Neuron (in vitro differentiated cells): ENCODE results near the gene JAKMIP2.
"Not testable (repeated sequence)": the region's sequence is repeated elsewhere in the genome, so short reads cannot be mapped to it uniquely, and the experiment has no call there.

ENCODE experiments used
- H2AFZ ChIP-seq: one replicate; pipeline ENCODE4 v1.6.1; 2013; ENCODE audit warnings: low read depth, mild to moderate bottlenecking, inconsistent platforms, low read length, moderate library complexity
- H3K27me3 ChIP-seq: one replicate; pipeline ENCODE4 v1.6.1; 2013; ENCODE audit warnings: low read length; ENCODE audit not compliant: insufficient read depth
- H3K36me3 ChIP-seq: one replicate; pipeline ENCODE4 v1.6.1; 2013; ENCODE audit warnings: low read length; ENCODE audit not compliant: insufficient read depth
- H3K4me1 ChIP-seq: one replicate; pipeline ENCODE4 v1.6.1; 2013; ENCODE audit warnings: low read length; ENCODE audit not compliant: insufficient read depth
- H3K4me3 ChIP-seq: 2 replicates; pipeline ENCODE4 v1.5.1; 2013; ENCODE audit warnings: mild to moderate bottlenecking, low read length, moderate library complexity
- H3K9me3 ChIP-seq: one replicate; pipeline ENCODE4 v1.6.1; 2013; ENCODE audit warnings: low read length

Gene JAKMIP2

GRCh38 chr5:147617191-147617606 is 165.3 kb downstream of the JAKMIP2 start:
- peaks cover 73% of the 10 kb centered on the region for H3K36me3 ChIP-seq
- H3K9me3 ChIP-seq: no peaks in the 10 kb centered on the region
- H3K4me1 ChIP-seq: no peaks in the 10 kb centered on the region
- H2AFZ ChIP-seq: no peak overlapping the region
- H3K4me3 ChIP-seq: no peak overlapping the region
- no peaks in the 10 kb centered on the region for H3K27me3 ChIP-seq

GRCh38 chr5:147616421-147616820 is 166.1 kb downstream of the JAKMIP2 start:
- Histone ChIP-seq H3K36me3 (peaks cover 80% of the 10 kb centered on the region), H2AFZ (no peak overlapping the region), H3K4me3 (no peak overlapping the region), H3K9me3 (peaks cover 2% of the 10 kb centered on the region), H3K27me3 (no peaks in the 10 kb centered on the region), H3K4me1 (no peaks in the 10 kb centered on the region)

GRCh38 chr5:147613359-147613758 is 169.2 kb downstream of the JAKMIP2 start:
- Histone ChIP-seq H2AFZ (no peak overlapping the region), H3K4me3 (no peak overlapping the region), H3K36me3 (peaks cover 73% of the 10 kb centered on the region), H3K9me3 (peaks cover 8% of the 10 kb centered on the region), H3K4me1 (no peaks in the 10 kb centered on the region), H3K27me3 (no peaks in the 10 kb centered on the region)

- Histone ChIP-seq H3K27me3 (no peaks in the 10 kb centered on the region), H3K4me3 (no peak overlapping the region), H3K36me3 (peaks cover 61% of the 10 kb centered on the region), H3K9me3 (peaks cover 8% of the 10 kb centered on the region), H3K4me1 (no peaks in the 10 kb centered on the region), H2AFZ (no peak overlapping the region)
Measured at GRCh38 chr5:147611483-147611882, 171.0 kb downstream of the JAKMIP2 start.

GRCh38 chr5:147610798-147611197 is 171.7 kb downstream of the JAKMIP2 start:
- no peaks in the 10 kb centered on the region for H3K27me3 ChIP-seq
- H3K9me3 ChIP-seq: peaks cover 8% of the 10 kb centered on the region
- no peak overlapping the region for H3K4me3 ChIP-seq
- no peaks in the 10 kb centered on the region for H3K4me1 ChIP-seq
- H2AFZ ChIP-seq: no peak overlapping the region
- H3K36me3 ChIP-seq: peaks cover 55% of the 10 kb centered on the region

- Histone ChIP-seq H3K9me3 (peaks cover 1% of the 10 kb centered on the region), H3K27me3 (no peaks in the 10 kb centered on the region), H3K36me3 (peaks cover 33% of the 10 kb centered on the region), H3K4me1 (no peaks in the 10 kb centered on the region), H2AFZ (no peak overlapping the region), H3K4me3 (no peak overlapping the region)
Measured at GRCh38 chr5:147601652-147602051, 180.9 kb downstream of the JAKMIP2 start.

- Histone ChIP-seq H2AFZ (no peak overlapping the region), H3K36me3 (peaks cover 46% of the 10 kb centered on the region), H3K4me1 (no peaks in the 10 kb centered on the region), H3K4me3 (no peak overlapping the region), H3K27me3 (no peaks in the 10 kb centered on the region), H3K9me3 (peaks cover 13% of the 10 kb centered on the region)
Measured at GRCh38 chr5:147591120-147591519, 191.4 kb downstream of the JAKMIP2 start.

- Histone ChIP-seq H3K27me3 (no peaks in the 10 kb centered on the region), H3K4me1 (no peaks in the 10 kb centered on the region), H3K9me3 (peaks cover 8% of the 10 kb centered on the region), H3K4me3 (no peak overlapping the region), H2AFZ (no peak overlapping the region), H3K36me3 (peaks cover 40% of the 10 kb centered on the region)
Measured at GRCh38 chr5:147590096-147590495, 192.4 kb downstream of the JAKMIP2 start.

- Histone ChIP-seq H3K27me3 (no peaks in the 10 kb centered on the region), H2AFZ (no peak overlapping the region), H3K4me1 (no peaks in the 10 kb centered on the region), H3K9me3 (no peaks in the 10 kb centered on the region), H3K36me3 (peaks cover 16% of the 10 kb centered on the region), H3K4me3 (no peak overlapping the region)
Measured at GRCh38 chr5:147586832-147587231, 195.7 kb downstream of the JAKMIP2 start.

GRCh38 chr5:147586221-147586620 is 196.3 kb downstream of the JAKMIP2 start:
- no peak overlapping the region for H2AFZ ChIP-seq
- peaks cover 12% of the 10 kb centered on the region for H3K36me3 ChIP-seq
- H3K27me3 ChIP-seq: no peaks in the 10 kb centered on the region
- no peaks in the 10 kb centered on the region for H3K4me1 ChIP-seq
- no peak overlapping the region for H3K4me3 ChIP-seq
- H3K9me3 ChIP-seq: no peaks in the 10 kb centered on the region

GRCh38 chr5:147582272-147582671 is 200.3 kb downstream of the JAKMIP2 start:
- H2AFZ ChIP-seq, H3K4me3 ChIP-seq, H3K9me3 ChIP-seq, H3K27me3 ChIP-seq, H3K36me3 ChIP-seq: not testable (repeated sequence)
- peaks cover 13% of the 10 kb centered on the region for H3K4me1 ChIP-seq

- not testable (repeated sequence) for H3K9me3 ChIP-seq, H3K27me3 ChIP-seq, H2AFZ ChIP-seq, H3K4me3 ChIP-seq, H3K36me3 ChIP-seq
- peaks cover 14% of the 10 kb centered on the region for H3K4me1 ChIP-seq
Measured at GRCh38 chr5:147580418-147580817, 202.1 kb downstream of the JAKMIP2 start.

- H2AFZ ChIP-seq: peak overlapping the region; percentile 100
- no peaks in the 10 kb centered on the region for H3K36me3 ChIP-seq
- no peaks in the 10 kb centered on the region for H3K27me3 ChIP-seq
- no peaks in the 10 kb centered on the region for H3K9me3 ChIP-seq
- H3K4me1 ChIP-seq: peaks cover 18% of the 10 kb centered on the region
- peak overlapping the region; percentile 60 for H3K4me3 ChIP-seq
Measured at GRCh38 chr5:147578228-147579024, 204.1 kb downstream of the JAKMIP2 start.
